Measurements from ENCODE around the gene KRT28.

KRT28 gene

GRCh38 chr17:40799859-40800258 is at the start of gene KRT28:
Gene KRT28, minus strand, starts transcription at chr17:40799959. Its CDS starts 66 bp downstream, at chr17:40799893.
- no peaks in the 10 kb centered on the region for H3K9me3 ChIP-seq (ENCODE audit: insufficient read depth, low read length)
- no peak for DNase-seq (ENCODE audit: low read depth, low spot score)
- TF ChIP-seq SUZ12 (IDR thresholded peaks at IDR 0.05; ENCODE audit: extremely low read depth, insufficient read depth, insufficient read length) (no peak), YY1 (IDR thresholded peaks at IDR 0.05; ENCODE audit: insufficient read depth, insufficient read length) (no peak), ZNF274 (IDR thresholded peaks at IDR 0.05; ENCODE audit: low read depth, low read length) (no peak)
- no peaks in the 10 kb centered on the region for H3K4me1 ChIP-seq (ENCODE audit: insufficient read depth, insufficient read length)
- H3K27me3 ChIP-seq (ENCODE audit: insufficient read depth, insufficient read length), result peaks cover 14% of the 10 kb centered on the region
- no peak within 1 kb of the TSS for H3K9ac ChIP-seq (ENCODE audit: insufficient read length, low read depth)
- no peak within 1 kb of the TSS for H3K4me3 ChIP-seq (ENCODE audit: insufficient read length, low read depth)
- no peaks in the 10 kb centered on the region for H3K36me3 ChIP-seq (ENCODE audit: insufficient read depth, insufficient read length, low read length)

GRCh38 chr17:40848583-40849235 is 49.0 kb upstream of the KRT28 start:
- H3K9ac ChIP-seq (ENCODE audit: insufficient read length, low read depth), result no peak overlapping the region

GRCh38 chr17:40846515-40847144 is 46.9 kb upstream of the KRT28 start:
- Histone ChIP-seq H3K9ac (ENCODE audit: insufficient read length, low read depth) (no peak overlapping the region), H3K36me3 (ENCODE audit: insufficient read depth, insufficient read length, low read length) (no peaks in the 10 kb centered on the region), H3K27me3 (ENCODE audit: insufficient read depth, insufficient read length) (no peaks in the 10 kb centered on the region), H3K9me3 (ENCODE audit: insufficient read depth, low read length) (no peaks in the 10 kb centered on the region), H3K4me1 (ENCODE audit: insufficient read depth, insufficient read length) (peaks cover 2% of the 10 kb centered on the region), H3K4me3 (ENCODE audit: insufficient read length, low read depth) (no peak overlapping the region)
- TF ChIP-seq YY1 (IDR thresholded peaks at IDR 0.05; ENCODE audit: insufficient read depth, insufficient read length) (no peak), ZNF274 (IDR thresholded peaks at IDR 0.05; ENCODE audit: low read depth, low read length) (no peak), SUZ12 (IDR thresholded peaks at IDR 0.05; ENCODE audit: extremely low read depth, insufficient read depth, insufficient read length) (no peak)
- no peak for DNase-seq (ENCODE audit: low read depth, low spot score)

More at GRCh38 chr17:40848583-40849235, 49.0 kb upstream of the KRT28 start:
- Histone ChIP-seq H3K4me1 (ENCODE audit: insufficient read depth, insufficient read length) (no peaks in the 10 kb centered on the region), H3K4me3 (ENCODE audit: insufficient read length, low read depth) (no peak overlapping the region), H3K36me3 (ENCODE audit: insufficient read depth, insufficient read length, low read length) (no peaks in the 10 kb centered on the region), H3K9me3 (ENCODE audit: insufficient read depth, low read length) (no peaks in the 10 kb centered on the region), H3K27me3 (ENCODE audit: insufficient read depth, insufficient read length) (no peaks in the 10 kb centered on the region)
- TF ChIP-seq SUZ12 (IDR thresholded peaks at IDR 0.05; ENCODE audit: extremely low read depth, insufficient read depth, insufficient read length) (no peak), YY1 (IDR thresholded peaks at IDR 0.05; ENCODE audit: insufficient read depth, insufficient read length) (no peak), ZNF274 (IDR thresholded peaks at IDR 0.05; ENCODE audit: low read depth, low read length) (no peak)
- no peak for DNase-seq (ENCODE audit: low read depth, low spot score)

- Histone ChIP-seq H3K4me1 (ENCODE audit: insufficient read depth, insufficient read length) (peaks cover 2% of the 10 kb centered on the region), H3K4me3 (ENCODE audit: insufficient read length, low read depth) (no peak overlapping the region), H3K36me3 (ENCODE audit: insufficient read depth, insufficient read length, low read length) (no peaks in the 10 kb centered on the region), H3K27me3 (ENCODE audit: insufficient read depth, insufficient read length) (no peaks in the 10 kb centered on the region), H3K9ac (ENCODE audit: insufficient read length, low read depth) (no peak overlapping the region), H3K9me3 (ENCODE audit: insufficient read depth, low read length) (no peaks in the 10 kb centered on the region)
- no peak for TF ChIP-seq ZNF274 (IDR thresholded peaks at IDR 0.05; ENCODE audit: low read depth, low read length)
- no peak for TF ChIP-seq YY1 (IDR thresholded peaks at IDR 0.05; ENCODE audit: insufficient read depth, insufficient read length)
- no peak for TF ChIP-seq SUZ12 (IDR thresholded peaks at IDR 0.05; ENCODE audit: extremely low read depth, insufficient read depth, insufficient read length)
- DNase-seq (ENCODE audit: low read depth, low spot score), result no peak
Measured at GRCh38 chr17:40844671-40845107, 44.9 kb upstream of the KRT28 start.

- Histone ChIP-seq H3K4me3 (ENCODE audit: insufficient read length, low read depth) (no peak overlapping the region), H3K27me3 (ENCODE audit: insufficient read depth, insufficient read length) (no peaks in the 10 kb centered on the region), H3K9me3 (ENCODE audit: insufficient read depth, low read length) (no peaks in the 10 kb centered on the region)
Measured at GRCh38 chr17:40843242-40843641, 43.5 kb upstream of the KRT28 start.

GRCh38 chr17:40841246-40841645 is 41.5 kb upstream of the KRT28 start:
- Histone ChIP-seq H3K9ac (ENCODE audit: insufficient read length, low read depth) (no peak overlapping the region), H3K9me3 (ENCODE audit: insufficient read depth, low read length) (no peaks in the 10 kb centered on the region), H3K4me1 (ENCODE audit: insufficient read depth, insufficient read length) (peaks cover 2% of the 10 kb centered on the region), H3K27me3 (ENCODE audit: insufficient read depth, insufficient read length) (no peaks in the 10 kb centered on the region), H3K4me3 (ENCODE audit: insufficient read length, low read depth) (no peak overlapping the region), H3K36me3 (ENCODE audit: insufficient read depth, insufficient read length, low read length) (no peaks in the 10 kb centered on the region)
- DNase-seq (ENCODE audit: low read depth, low spot score), result no peak
- TF ChIP-seq ZNF274 (IDR thresholded peaks at IDR 0.05; ENCODE audit: low read depth, low read length) (no peak), YY1 (IDR thresholded peaks at IDR 0.05; ENCODE audit: insufficient read depth, insufficient read length) (no peak), SUZ12 (IDR thresholded peaks at IDR 0.05; ENCODE audit: extremely low read depth, insufficient read depth, insufficient read length) (no peak)

More at GRCh38 chr17:40843242-40843641, 43.5 kb upstream of the KRT28 start:
- Histone ChIP-seq H3K4me1 (ENCODE audit: insufficient read depth, insufficient read length) (peaks cover 2% of the 10 kb centered on the region), H3K36me3 (ENCODE audit: insufficient read depth, insufficient read length, low read length) (no peaks in the 10 kb centered on the region), H3K9ac (ENCODE audit: insufficient read length, low read depth) (no peak overlapping the region)
- no peak for DNase-seq (ENCODE audit: low read depth, low spot score)
- TF ChIP-seq SUZ12 (IDR thresholded peaks at IDR 0.05; ENCODE audit: extremely low read depth, insufficient read depth, insufficient read length) (no peak), YY1 (IDR thresholded peaks at IDR 0.05; ENCODE audit: insufficient read depth, insufficient read length) (no peak)

- H3K36me3 ChIP-seq (ENCODE audit: insufficient read depth, insufficient read length, low read length), result peaks cover 17% of the 10 kb centered on the region
- no peak overlapping the region for H3K9ac ChIP-seq (ENCODE audit: insufficient read length, low read depth)
- peaks cover 2% of the 10 kb centered on the region for H3K4me1 ChIP-seq (ENCODE audit: insufficient read depth, insufficient read length)
- H3K4me3 ChIP-seq (ENCODE audit: insufficient read length, low read depth), result no peak overlapping the region
- DNase-seq (ENCODE audit: low read depth, low spot score), result no peak
- TF ChIP-seq ZNF274 (IDR thresholded peaks at IDR 0.05; ENCODE audit: low read depth, low read length) (no peak), SUZ12 (IDR thresholded peaks at IDR 0.05; ENCODE audit: extremely low read depth, insufficient read depth, insufficient read length) (no peak), YY1 (IDR thresholded peaks at IDR 0.05; ENCODE audit: insufficient read depth, insufficient read length) (no peak)
- no peaks in the 10 kb centered on the region for H3K27me3 ChIP-seq (ENCODE audit: insufficient read depth, insufficient read length)
- no peaks in the 10 kb centered on the region for H3K9me3 ChIP-seq (ENCODE audit: insufficient read depth, low read length)
Measured at GRCh38 chr17:40839194-40839593, 39.4 kb upstream of the KRT28 start.

All from NT2/D1 (cell line).